Endothelial cell of coronary artery (primary cell): Measurements from ENCODE around the gene WDR64. TPM values are rescaled to one million over a fixed set of nuclear protein-coding genes. Genes with fewer than 3 reads are reported as not detected.

Experiments
- total RNA-seq: library from RNA; depleted of rRNA; stranded (reverse); fragments of >200 nt; gene quantifications from 2 replicates; pipeline ENCODE4 v1.2.3, GENCODE V29; 2014

WDR64 gene
- total RNA-seq: not detected in 2 replicates

DNA sequence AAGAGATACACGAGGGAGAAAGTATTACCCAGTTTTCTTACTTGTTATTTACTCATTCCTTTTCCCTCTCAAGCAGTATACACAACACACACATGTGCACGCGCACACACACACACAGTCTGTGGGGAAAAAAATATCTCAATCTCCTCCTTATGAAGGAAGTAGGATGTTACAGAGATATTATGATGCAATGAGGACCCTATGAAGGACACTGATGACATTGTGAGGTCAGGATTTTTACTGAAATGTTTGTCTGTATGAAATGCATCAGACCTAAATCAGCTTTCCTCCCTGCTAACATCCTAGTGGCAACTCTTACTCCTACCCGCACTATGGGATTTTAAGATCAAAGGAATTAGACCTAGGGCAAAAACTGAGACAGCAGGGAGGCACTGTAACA is at the start of gene WDR64:
Gene WDR64, plus strand, starts transcription at position 270 of the 400 bp plus-strand sequence. CDS start 204 bp downstream, outside the sequence.

GRCh38 chr1:241640149-241640866 is 11.8 kb upstream of the WDR64 start, which contains the start of the genes CHML and OPN3:
Gene CHML (minus strand): TSS chr1:241640369. CDS start chr1:241635766, 4,603 bp downstream.
Gene OPN3 (minus strand): TSS chr1:241640369. CDS start chr1:241640254, 115 bp downstream.

DNA sequence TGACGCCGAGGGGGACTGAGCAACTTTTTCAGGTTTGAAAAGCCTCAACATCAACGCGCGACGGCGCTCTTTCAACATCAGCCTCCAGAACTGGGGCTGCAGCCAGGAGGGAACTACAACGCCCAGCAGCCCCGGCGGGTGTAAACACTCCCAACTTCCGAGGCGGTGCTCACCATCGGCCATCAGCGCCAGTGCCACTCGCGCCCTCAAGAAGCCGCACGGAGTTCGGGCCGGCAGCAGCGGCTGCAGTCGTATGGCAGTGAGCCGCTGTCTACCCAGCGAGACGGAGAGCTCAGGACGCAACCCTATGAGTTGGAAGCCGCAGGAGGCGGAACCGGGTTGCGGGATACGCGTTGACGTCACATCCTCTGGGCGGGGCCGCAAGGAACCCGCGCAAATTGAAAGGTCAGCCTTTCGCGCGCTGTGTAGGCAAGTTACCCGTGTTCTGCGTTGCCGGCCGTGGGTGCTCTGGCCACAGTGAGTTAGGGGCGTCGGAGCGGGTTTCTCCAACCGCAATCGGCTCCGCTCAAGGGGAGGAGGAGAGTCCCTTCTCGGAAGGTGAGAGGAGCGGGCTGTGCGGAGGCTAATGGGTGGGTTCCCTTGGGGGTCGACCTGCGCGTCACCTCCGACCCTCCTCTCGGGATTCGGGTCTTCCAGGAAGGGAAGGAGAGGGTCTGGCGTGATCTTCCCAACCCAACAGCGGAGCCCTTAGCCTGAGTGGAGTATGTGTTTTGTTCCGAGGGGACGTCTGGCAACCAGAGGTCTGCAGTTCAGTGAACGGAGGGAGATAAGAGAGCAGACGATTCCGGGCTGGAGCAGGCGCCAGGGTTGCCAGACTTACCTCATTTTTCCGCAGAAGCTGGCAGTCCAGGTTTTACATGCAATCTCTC is 196.0 kb downstream of the WDR64 start, which contains the start of gene EXO1:
Gene EXO1, plus strand, starts transcription at position 409 of the 890 bp plus-strand sequence. CDS start 2,222 bp downstream, outside the sequence.

Other genes starting within 250 kb of the WDR64 start
- 73.2 and 88.2 TPM in 2 replicates for gene FH, start 132.5 kb upstream of the WDR64 start, total RNA-seq
- gene KMO, start 119.9 kb upstream of the WDR64 start, total RNA-seq: under 0.01 TPM in 1 of 2 replicates, not detected in the other
- 13.7 and 14.0 TPM in 2 replicates for gene CHML, start 11.9 kb upstream of the WDR64 start, total RNA-seq
- gene OPN3, start 11.9 kb upstream of the WDR64 start, total RNA-seq: 12.7 and 21.7 TPM in 2 replicates
- gene EXO1, start 195.9 kb downstream of the WDR64 start, total RNA-seq: 4.8 and 10.6 TPM in 2 replicates